Lung (tissue), 12 donors: ENCODE results near the gene RAD51D. TPM values are rescaled to one million over a fixed set of nuclear protein-coding genes. Genes with fewer than 3 reads are reported as not detected.
A peak's percentile ranks its signal among the peaks of the same experiment; 100 is the strongest.

Source experiments
- ATAC-seq: fragments of 200-7000 bp; cut with Tn5 transposase; one replicate; pipeline ENCODE4 v1.9.1; 2020; ENCODE audit warnings: moderate number of reproducible peaks; ENCODE audit not compliant: insufficient read depth, low FRiP score
- DNase-seq, 3 donors: peaks; one replicate each; pipeline ENCODE4 v3.0.0-alpha.2; 2013 to 2017
- H3K27ac ChIP-seq, 2 donors: one replicate each; pipeline ENCODE4 v1.5.1; 2013; ENCODE audit warnings: mild to moderate bottlenecking in 2 of 2, moderate library complexity in 2 of 2, control low read depth in 1 of 2, inconsistent platforms in 1 of 2, low read depth in 1 of 2, low read length in 1 of 2
- H3K27me3 ChIP-seq, 3 donors: one replicate each; pipeline ENCODE4 v1.5.1; 2013; ENCODE audit warnings: low read length in 2 of 3; ENCODE audit not compliant: control insufficient read depth in 3 of 3, insufficient read depth in 3 of 3
- H3K36me3 ChIP-seq, 4 donors: one replicate each; pipeline ENCODE4 v1.5.1; 2013; ENCODE audit warnings: low read length in 4 of 4, mild to moderate bottlenecking in 1 of 4, moderate library complexity in 1 of 4; ENCODE audit not compliant: control insufficient read depth in 4 of 4, insufficient read depth in 4 of 4
- H3K4me1 ChIP-seq, 5 donors: one replicate each; pipeline ENCODE4 v1.5.1; 2013; ENCODE audit warnings: low read length in 5 of 5, mild to moderate bottlenecking in 2 of 5, moderate library complexity in 1 of 5; ENCODE audit not compliant: control insufficient read depth in 5 of 5, insufficient read depth in 5 of 5
- H3K4me3 ChIP-seq: one replicate; pipeline ENCODE4 v1.5.1; 2013; ENCODE audit warnings: mild to moderate bottlenecking, control low read depth, moderate library complexity
- H3K9ac ChIP-seq, 2 donors: one replicate each; pipeline ENCODE4 v1.5.1; 2013; ENCODE audit warnings: low read length in 2 of 2, control low read depth in 1 of 2; ENCODE audit not compliant: insufficient read depth in 1 of 2
- H3K9me3 ChIP-seq, 4 donors: one replicate each; pipeline ENCODE4 v1.5.1; 2013; ENCODE audit warnings: low read length in 3 of 4, mild to moderate bottlenecking in 1 of 4, moderate library complexity in 1 of 4; ENCODE audit not compliant: control insufficient read depth in 4 of 4, insufficient read depth in 3 of 4
- CTCF ChIP-seq: IDR thresholded peaks from 2 replicates; pipeline ENCODE4 v1.5.1; 2012; ENCODE audit warnings: mild to moderate bottlenecking; ENCODE audit errors: control extremely low read depth, extremely low read depth
- WGBS, 2 donors: extraction: QIAGEN DNeasy Blood & Tissue Kit; methylation state at CpG; one replicate each; pipeline ENCODE4 v1.1.7; 2013; 5-methylcytosine and 5-hydroxymethylcytosine counted together
- polyA plus RNA-seq, 2 donors: library from polyadenylated mRNA; stranded (reverse); fragments of 200-250 nt; gene quantifications; one replicate each; pipeline ENCODE4 v1.2.1, GENCODE V29; 2013
- total RNA-seq, 2 donors: library from RNA; depleted of rRNA in 1 of 2; stranded (reverse); fragments of >200 nt in 1 of 2; gene quantifications; one replicate each; pipeline ENCODE4 v1.2.1, GENCODE V29; 2014 to 2021
- donor health status: control.
- donor health status: control.
- donor health status: Bipolar disorder and iron deficiency.
- donor health status: healthy.
- donor health status: DM: yes; HTN: yes; CAD: no.

RAD51D gene
- total and polyA plus RNA-seq, 4 donors: 5.0 to 17.4 (median 8.9) TPM

- TF ChIP-seq CTCF: no peak
- no peak within 1 kb of the TSS for H3K4me3 ChIP-seq
- ATAC-seq: peak; percentile 96
- H3K27ac ChIP-seq: peak within 1 kb of the TSS; percentile 78 to 87
- no peaks in the 10 kb centered on the region for H3K9me3 ChIP-seq
- WGBS, 2 donors: 13 to 24% methylated on average over 6 of the region's 6 CpGs
- peak; percentile 72 to 80 (median 75) for DNase-seq
- H3K4me1 ChIP-seq: peaks cover 0 to 5% (median 0%) of the 10 kb centered on the region in 5 donors
- H3K9ac ChIP-seq: peak within 1 kb of the TSS in 1 of 2 donors; percentile 68
- H3K27me3 ChIP-seq: no peaks in the 10 kb centered on the region
- no peaks in the 10 kb centered on the region for H3K36me3 ChIP-seq
Measured at GRCh38 chr17:35063514-35064223, 56.0 kb downstream of the RAD51D start, which contains the start of gene RFFL. Gene RFFL, minus strand, starts transcription at chr17:35063707. Its CDS starts 37,154 bp downstream, at chr17:35026553.

- no peaks in the 10 kb centered on the region for H3K9me3 ChIP-seq
- no peak overlapping the region for H3K4me3 ChIP-seq
- H3K36me3 ChIP-seq: no peaks in the 10 kb centered on the region
- 97% methylated on average over 3 of the region's 3 CpGs for WGBS, 2 donors
- peaks cover 0 to 5% (median 0%) of the 10 kb centered on the region in 5 donors for H3K4me1 ChIP-seq
- no peak for DNase-seq
- no peaks in the 10 kb centered on the region for H3K27me3 ChIP-seq
- H3K27ac ChIP-seq: no peak overlapping the region
- no peak overlapping the region for H3K9ac ChIP-seq
- ATAC-seq: no peak
- TF ChIP-seq CTCF: no peak
Measured at GRCh38 chr17:35062308-35062707, 57.4 kb downstream of the RAD51D start.

GRCh38 chr17:35057332-35057915 lies 62.2 kb downstream of the RAD51D start:
- Histone ChIP-seq H3K4me3 (no peak overlapping the region), H3K27me3 (no peaks in the 10 kb centered on the region), H3K9me3 (no peaks in the 10 kb centered on the region), H3K36me3 (no peaks in the 10 kb centered on the region), H3K27ac (no peak overlapping the region), H3K9ac (no peak overlapping the region), H3K4me1 (peaks cover 0 to 4% (median 0%) of the 10 kb centered on the region in 5 donors)
- TF ChIP-seq CTCF: no peak
- peak in 2 of 3 donors; percentile 31 to 58 for DNase-seq
- no peak for ATAC-seq
- 97% methylated on average over 1 of the region's 1 CpG for WGBS, 2 donors
